ENCODE measurements around the gene INCA1.

GRCh38 chr17:4969551-4970173 is 27.7 kb downstream of the INCA1 start:
- TF ChIP-seq, protein P1, sequence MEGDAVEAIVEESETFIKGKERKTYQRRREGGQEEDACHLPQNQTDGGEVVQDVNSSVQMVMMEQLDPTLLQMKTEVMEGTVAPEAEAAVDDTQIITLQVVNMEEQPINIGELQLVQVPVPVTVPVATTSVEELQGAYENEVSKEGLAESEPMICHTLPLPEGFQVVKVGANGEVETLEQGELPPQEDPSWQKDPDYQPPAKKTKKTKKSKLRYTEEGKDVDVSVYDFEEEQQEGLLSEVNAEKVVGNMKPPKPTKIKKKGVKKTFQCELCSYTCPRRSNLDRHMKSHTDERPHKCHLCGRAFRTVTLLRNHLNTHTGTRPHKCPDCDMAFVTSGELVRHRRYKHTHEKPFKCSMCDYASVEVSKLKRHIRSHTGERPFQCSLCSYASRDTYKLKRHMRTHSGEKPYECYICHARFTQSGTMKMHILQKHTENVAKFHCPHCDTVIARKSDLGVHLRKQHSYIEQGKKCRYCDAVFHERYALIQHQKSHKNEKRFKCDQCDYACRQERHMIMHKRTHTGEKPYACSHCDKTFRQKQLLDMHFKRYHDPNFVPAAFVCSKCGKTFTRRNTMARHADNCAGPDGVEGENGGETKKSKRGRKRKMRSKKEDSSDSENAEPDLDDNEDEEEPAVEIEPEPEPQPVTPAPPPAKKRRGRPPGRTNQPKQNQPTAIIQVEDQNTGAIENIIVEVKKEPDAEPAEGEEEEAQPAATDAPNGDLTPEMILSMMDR (IDR thresholded peaks at IDR 0.05): no peak
- no peak for TF ChIP-seq POLR2A (IDR thresholded peaks at IDR 0.05)
